Neutrophil (primary cell): Measurements from ENCODE around the gene CCNF.

Experiments
- H3K27ac ChIP-seq: fragments of 200-600 bp; sonication (generic); 2 replicates; pipeline ENCODE4 v1.5.1; 2016; ENCODE audit warnings: mild to moderate bottlenecking, moderate library complexity
- H3K27me3 ChIP-seq: fragments of 200-600 bp; sonication (generic); 2 replicates; pipeline ENCODE4 v1.6.0; 2016; ENCODE audit warnings: mild to moderate bottlenecking
- H3K36me3 ChIP-seq: fragments of 200-600 bp; sonication (generic); 2 replicates; pipeline ENCODE4 v1.5.1; 2017
- H3K4me1 ChIP-seq, 2 experiments: fragments of 200-600 bp in 1 of 2; sonication (generic) in 1 of 2; 1 replicate in 1 of 2; 2 replicates in 1 of 2; pipeline versions ENCODE4 v1.5.1 to v1.6.1; 2013 to 2016; ENCODE audit warnings: low read depth in 1 of 2, low read length in 1 of 2, mild to moderate bottlenecking in 1 of 2, moderate library complexity in 1 of 2; ENCODE audit not compliant: control insufficient read depth in 1 of 2, insufficient read depth in 1 of 2
- H3K4me3 ChIP-seq, 2 experiments: fragments of 200-600 bp in 1 of 2; sonication (generic) in 1 of 2; 1 replicate in 1 of 2; 2 replicates in 1 of 2; pipeline ENCODE4 v1.5.1; 2013 to 2016; ENCODE audit warnings: low read depth in 1 of 2, low read length in 1 of 2, mild to moderate bottlenecking in 1 of 2, moderate library complexity in 1 of 2
- H3K9me3 ChIP-seq: fragments of 200-600 bp; sonication (generic); 2 replicates; pipeline ENCODE4 v1.5.1; 2016
- CTCF ChIP-seq: fragments of 200-600 bp; sonication (generic); IDR thresholded peaks from 2 replicates; pipeline ENCODE4 v1.5.1; 2016; ENCODE audit warnings: antibody characterized with exemption

The CCNF gene

GRCh38 chr16:2452650-2453049 is 23.4 kb downstream of the CCNF start:
- Histone ChIP-seq H3K36me3 (peaks cover 89% of the 10 kb centered on the region), H3K4me1 (peaks cover 0 to 4% of the 10 kb centered on the region in 2 experiments), H3K9me3 (no peaks in the 10 kb centered on the region), H3K4me3 (no peak overlapping the region), H3K27me3 (no peaks in the 10 kb centered on the region), H3K27ac (no peak overlapping the region)
- no peak for TF ChIP-seq CTCF

GRCh38 chr16:2455081-2455845 is 26.0 kb downstream of the CCNF start:
- no peaks in the 10 kb centered on the region for H3K9me3 ChIP-seq
- H3K27ac ChIP-seq, result no peak overlapping the region
- H3K4me3 ChIP-seq, result no peak overlapping the region
- TF ChIP-seq CTCF, result no peak
- H3K4me1 ChIP-seq, result peaks cover 7 to 12% of the 10 kb centered on the region in 2 experiments
- no peaks in the 10 kb centered on the region for H3K27me3 ChIP-seq
- peaks cover 66% of the 10 kb centered on the region for H3K36me3 ChIP-seq

- H3K27ac ChIP-seq, result no peak overlapping the region
- H3K36me3 ChIP-seq, result peaks cover 56% of the 10 kb centered on the region
- no peaks in the 10 kb centered on the region for H3K27me3 ChIP-seq
- peaks cover 12 to 16% of the 10 kb centered on the region in 2 experiments for H3K4me1 ChIP-seq
- H3K9me3 ChIP-seq, result no peaks in the 10 kb centered on the region
- TF ChIP-seq CTCF, result no peak
- no peak overlapping the region for H3K4me3 ChIP-seq
Observed at GRCh38 chr16:2456551-2457153, 27.4 kb downstream of the CCNF start.

GRCh38 chr16:2457267-2457666 is 28.0 kb downstream of the CCNF start:
- Histone ChIP-seq H3K27ac (no peak overlapping the region), H3K9me3 (no peaks in the 10 kb centered on the region), H3K27me3 (no peaks in the 10 kb centered on the region), H3K4me1 (peaks cover 12 to 16% of the 10 kb centered on the region in 2 experiments), H3K4me3 (no peak overlapping the region), H3K36me3 (peaks cover 50% of the 10 kb centered on the region)
- no peak for TF ChIP-seq CTCF

GRCh38 chr16:2457946-2458345 is 28.7 kb downstream of the CCNF start:
- Histone ChIP-seq H3K9me3 (no peaks in the 10 kb centered on the region), H3K36me3 (peaks cover 44% of the 10 kb centered on the region), H3K4me3 (no peak overlapping the region), H3K27ac (no peak overlapping the region), H3K27me3 (no peaks in the 10 kb centered on the region), H3K4me1 (peaks cover 12 to 16% of the 10 kb centered on the region in 2 experiments)
- no peak for TF ChIP-seq CTCF
